ENCODE measurements around the gene DTD1. TPM values are rescaled to one million over a fixed set of nuclear protein-coding genes. Genes with fewer than 3 reads are reported as not detected.

The DTD1 gene
- total RNA-seq, 1 donor = 19.0 TPM

DNA sequence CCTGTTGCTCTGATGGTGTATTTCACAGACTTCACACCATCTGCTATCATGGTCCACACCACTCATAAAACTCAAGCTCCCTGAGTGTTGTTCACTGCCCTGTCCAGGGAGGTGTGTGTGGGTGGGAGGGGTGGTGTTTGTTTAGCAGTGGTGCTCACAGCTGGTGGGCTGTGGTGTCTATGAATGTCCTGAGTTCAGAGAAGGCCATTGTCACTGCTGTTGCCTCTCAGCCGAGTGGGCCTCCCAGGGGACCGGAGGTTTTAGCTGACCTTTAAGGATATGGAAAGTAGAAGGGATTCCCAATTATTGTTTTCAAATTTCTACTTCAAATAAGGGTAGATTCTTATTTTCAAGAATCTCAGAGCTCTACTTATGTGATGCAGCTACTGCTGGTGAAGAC is 45.6 kb downstream of the DTD1 start:
- no peaks in the 10 kb centered on the region for H3K4me1 ChIP-seq (ENCODE audit: insufficient read depth, low read length)
- H3K27me3 ChIP-seq (ENCODE audit: insufficient read depth, low read length) = no peaks in the 10 kb centered on the region
- H3K9me3 ChIP-seq (ENCODE audit: low read depth, low read length) = no peaks in the 10 kb centered on the region
- H3K4me3 ChIP-seq (ENCODE audit: low read length) = no peak overlapping the region

- Histone ChIP-seq H3K4me3 (ENCODE audit: low read length) (no peak overlapping the region), H3K4me1 (ENCODE audit: insufficient read depth, low read length) (no peaks in the 10 kb centered on the region), H3K9me3 (ENCODE audit: low read depth, low read length) (no peaks in the 10 kb centered on the region), H3K27me3 (ENCODE audit: insufficient read depth, low read length) (no peaks in the 10 kb centered on the region)
Measured at GRCh38 chr20:18634501-18634900, 46.6 kb downstream of the DTD1 start.

DNA sequence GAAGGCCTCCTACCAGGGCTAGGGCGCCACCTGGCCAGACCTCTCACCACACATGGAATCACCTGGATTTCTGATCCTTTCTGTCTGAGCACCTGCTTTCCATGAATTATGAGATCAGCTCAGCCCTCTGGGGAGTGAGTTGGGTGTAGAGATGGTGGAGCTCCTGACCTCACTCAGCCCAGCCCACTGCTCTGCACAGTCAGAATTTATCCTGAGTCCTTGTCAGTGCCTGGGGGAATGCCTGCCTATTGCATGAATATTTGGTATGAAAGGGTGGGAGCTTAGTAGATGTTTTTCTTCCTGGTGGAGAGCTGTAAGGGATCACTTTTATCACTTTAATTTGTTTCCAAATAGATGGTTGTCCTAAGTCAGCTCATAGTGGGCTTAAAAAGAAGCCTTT is 47.5 kb downstream of the DTD1 start:
- Histone ChIP-seq H3K4me1 (ENCODE audit: insufficient read depth, low read length) (no peaks in the 10 kb centered on the region), H3K27me3 (ENCODE audit: insufficient read depth, low read length) (no peaks in the 10 kb centered on the region), H3K4me3 (ENCODE audit: low read length) (no peak overlapping the region), H3K9me3 (ENCODE audit: low read depth, low read length) (no peaks in the 10 kb centered on the region)

GRCh38 chr20:18637224-18637623 is 49.4 kb downstream of the DTD1 start:
- no peak overlapping the region for H3K4me3 ChIP-seq (ENCODE audit: low read length)
- no peaks in the 10 kb centered on the region for H3K27me3 ChIP-seq (ENCODE audit: insufficient read depth, low read length)
- no peaks in the 10 kb centered on the region for H3K4me1 ChIP-seq (ENCODE audit: insufficient read depth, low read length)
- no peaks in the 10 kb centered on the region for H3K9me3 ChIP-seq (ENCODE audit: low read depth, low read length)

GRCh38 chr20:18638768-18639167 is 50.9 kb downstream of the DTD1 start:
- Histone ChIP-seq H3K27me3 (ENCODE audit: insufficient read depth, low read length) (no peaks in the 10 kb centered on the region), H3K9me3 (ENCODE audit: low read depth, low read length) (no peaks in the 10 kb centered on the region), H3K4me1 (ENCODE audit: insufficient read depth, low read length) (no peaks in the 10 kb centered on the region), H3K4me3 (ENCODE audit: low read length) (no peak overlapping the region)

DNA sequence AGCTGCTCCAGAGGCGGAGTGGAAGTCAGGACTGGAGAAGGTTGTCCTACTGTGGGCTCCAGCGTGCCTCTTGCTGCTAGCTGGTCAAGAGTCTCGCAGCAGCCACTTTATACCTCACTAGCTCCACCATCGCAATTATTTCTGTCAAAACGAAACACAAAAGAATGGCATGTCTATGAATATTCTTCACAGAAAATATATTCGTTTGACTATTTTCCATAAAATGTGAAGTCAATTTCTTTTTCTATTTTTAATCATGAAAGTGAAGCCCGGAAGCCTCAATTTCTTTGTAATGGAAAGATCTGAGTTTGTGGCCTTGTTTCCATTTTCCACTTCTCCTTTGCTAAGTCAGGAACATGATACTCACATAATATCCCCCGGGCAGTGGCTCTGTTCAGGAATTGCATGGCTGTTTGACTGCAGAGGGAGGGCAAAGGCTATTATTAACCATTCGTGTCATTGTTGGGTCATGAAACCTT is 51.7 kb downstream of the DTD1 start:
- Histone ChIP-seq H3K27me3 (ENCODE audit: insufficient read depth, low read length) (no peaks in the 10 kb centered on the region), H3K9me3 (ENCODE audit: low read depth, low read length) (no peaks in the 10 kb centered on the region), H3K4me1 (ENCODE audit: insufficient read depth, low read length) (no peaks in the 10 kb centered on the region), H3K4me3 (ENCODE audit: low read length) (no peak overlapping the region)

DNA sequence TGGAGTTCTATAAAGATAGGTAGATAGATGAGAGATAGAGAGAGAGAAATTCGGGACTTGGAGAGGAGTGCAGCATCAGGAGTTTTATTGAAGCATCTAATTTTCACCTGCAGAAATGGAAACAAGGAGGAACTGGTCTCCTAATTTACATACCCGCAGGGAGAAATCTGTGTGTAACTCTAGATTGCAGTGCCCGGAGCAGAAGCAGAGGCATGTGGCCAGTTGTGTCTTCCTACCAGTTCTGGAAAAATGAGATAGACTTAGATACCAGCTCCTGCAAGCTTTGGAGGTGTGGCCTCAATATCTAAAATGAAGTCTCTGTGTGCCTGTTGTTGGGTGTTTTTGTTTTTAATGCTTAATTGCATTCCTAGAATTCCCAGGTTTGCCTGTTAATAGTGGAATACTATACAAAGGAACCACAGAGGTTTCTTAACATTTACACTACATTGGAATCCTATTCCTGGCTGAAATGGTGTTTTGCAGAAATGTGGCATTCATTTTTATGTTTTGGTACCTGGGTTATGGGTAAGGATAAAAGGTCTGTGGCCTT is 57.4 kb downstream of the DTD1 start:
- Histone ChIP-seq H3K4me1 (ENCODE audit: insufficient read depth, low read length) (no peaks in the 10 kb centered on the region), H3K27me3 (ENCODE audit: insufficient read depth, low read length) (no peaks in the 10 kb centered on the region), H3K4me3 (ENCODE audit: low read length) (no peak overlapping the region), H3K9me3 (ENCODE audit: low read depth, low read length) (no peaks in the 10 kb centered on the region)

DNA sequence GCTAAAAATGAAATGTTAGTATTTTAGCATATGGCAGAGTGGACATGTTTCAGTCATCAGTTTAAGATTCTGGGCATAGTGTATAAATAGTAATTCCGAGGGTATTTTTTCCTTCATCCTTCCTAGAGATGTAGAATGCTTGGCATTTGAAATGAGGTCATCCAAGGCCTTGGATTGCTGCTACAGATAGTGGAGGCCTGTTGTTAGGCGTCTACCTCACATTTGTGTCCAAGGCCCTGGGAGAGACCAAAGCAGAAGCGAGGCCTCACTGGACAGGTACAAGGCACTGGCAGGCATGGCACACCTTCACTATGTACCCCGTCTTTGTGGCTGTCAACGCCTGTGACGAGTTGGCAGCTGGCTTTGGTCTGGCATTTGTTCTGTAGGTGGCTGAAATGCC is 58.0 kb downstream of the DTD1 start:
- H3K4me3 ChIP-seq (ENCODE audit: low read length) = no peak overlapping the region
- no peaks in the 10 kb centered on the region for H3K9me3 ChIP-seq (ENCODE audit: low read depth, low read length)
- no peaks in the 10 kb centered on the region for H3K4me1 ChIP-seq (ENCODE audit: insufficient read depth, low read length)
- no peaks in the 10 kb centered on the region for H3K27me3 ChIP-seq (ENCODE audit: insufficient read depth, low read length)

- Histone ChIP-seq H3K4me1 (ENCODE audit: insufficient read depth, low read length) (no peaks in the 10 kb centered on the region), H3K27me3 (ENCODE audit: insufficient read depth, low read length) (no peaks in the 10 kb centered on the region), H3K4me3 (ENCODE audit: low read length) (no peak overlapping the region), H3K9me3 (ENCODE audit: low read depth, low read length) (no peaks in the 10 kb centered on the region)
Measured at GRCh38 chr20:18647777-18648176, 59.9 kb downstream of the DTD1 start.

- Histone ChIP-seq H3K9me3 (ENCODE audit: low read depth, low read length) (no peaks in the 10 kb centered on the region), H3K4me3 (ENCODE audit: low read length) (no peak overlapping the region), H3K27me3 (ENCODE audit: insufficient read depth, low read length) (no peaks in the 10 kb centered on the region), H3K4me1 (ENCODE audit: insufficient read depth, low read length) (no peaks in the 10 kb centered on the region)
Measured at GRCh38 chr20:18650224-18650623, 62.4 kb downstream of the DTD1 start.

GRCh38 chr20:18653736-18654447 is 66.0 kb downstream of the DTD1 start:
- Histone ChIP-seq H3K9me3 (ENCODE audit: low read depth, low read length) (no peaks in the 10 kb centered on the region), H3K27me3 (ENCODE audit: insufficient read depth, low read length) (no peaks in the 10 kb centered on the region), H3K4me3 (ENCODE audit: low read length) (no peak overlapping the region), H3K4me1 (ENCODE audit: insufficient read depth, low read length) (no peaks in the 10 kb centered on the region)

- Histone ChIP-seq H3K4me1 (ENCODE audit: insufficient read depth, low read length) (no peaks in the 10 kb centered on the region), H3K9me3 (ENCODE audit: low read depth, low read length) (no peaks in the 10 kb centered on the region)
Measured at GRCh38 chr20:18654448-18654773, 66.6 kb downstream of the DTD1 start.

DNA sequence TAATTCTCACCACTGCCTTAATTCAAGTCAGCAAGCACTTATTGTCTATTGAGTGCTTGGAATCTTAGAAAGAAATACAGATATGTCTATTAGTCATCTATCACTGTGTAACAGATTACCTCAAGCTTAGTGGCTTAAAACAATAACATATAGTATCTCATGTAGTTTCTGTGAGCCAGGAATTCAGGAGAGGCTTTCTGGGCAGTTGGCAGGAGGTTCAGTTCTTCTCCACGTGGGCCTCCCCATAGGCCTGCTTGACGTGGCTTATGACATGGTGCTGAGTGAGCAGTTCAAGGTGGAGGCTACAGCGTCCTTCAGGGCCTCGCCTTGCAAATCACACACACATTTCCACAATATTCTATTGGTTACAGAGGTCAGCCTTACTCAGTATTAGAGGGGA is 69.7 kb downstream of the DTD1 start:
- Histone ChIP-seq H3K4me1 (ENCODE audit: insufficient read depth, low read length) (no peaks in the 10 kb centered on the region), H3K27me3 (ENCODE audit: insufficient read depth, low read length) (no peaks in the 10 kb centered on the region), H3K9me3 (ENCODE audit: low read depth, low read length) (no peaks in the 10 kb centered on the region), H3K4me3 (ENCODE audit: low read length) (no peak overlapping the region)

More at GRCh38 chr20:18654448-18654773, 66.6 kb downstream of the DTD1 start:
- H3K4me3 ChIP-seq (ENCODE audit: low read length) = no peak overlapping the region
- no peaks in the 10 kb centered on the region for H3K27me3 ChIP-seq (ENCODE audit: insufficient read depth, low read length)

DNA sequence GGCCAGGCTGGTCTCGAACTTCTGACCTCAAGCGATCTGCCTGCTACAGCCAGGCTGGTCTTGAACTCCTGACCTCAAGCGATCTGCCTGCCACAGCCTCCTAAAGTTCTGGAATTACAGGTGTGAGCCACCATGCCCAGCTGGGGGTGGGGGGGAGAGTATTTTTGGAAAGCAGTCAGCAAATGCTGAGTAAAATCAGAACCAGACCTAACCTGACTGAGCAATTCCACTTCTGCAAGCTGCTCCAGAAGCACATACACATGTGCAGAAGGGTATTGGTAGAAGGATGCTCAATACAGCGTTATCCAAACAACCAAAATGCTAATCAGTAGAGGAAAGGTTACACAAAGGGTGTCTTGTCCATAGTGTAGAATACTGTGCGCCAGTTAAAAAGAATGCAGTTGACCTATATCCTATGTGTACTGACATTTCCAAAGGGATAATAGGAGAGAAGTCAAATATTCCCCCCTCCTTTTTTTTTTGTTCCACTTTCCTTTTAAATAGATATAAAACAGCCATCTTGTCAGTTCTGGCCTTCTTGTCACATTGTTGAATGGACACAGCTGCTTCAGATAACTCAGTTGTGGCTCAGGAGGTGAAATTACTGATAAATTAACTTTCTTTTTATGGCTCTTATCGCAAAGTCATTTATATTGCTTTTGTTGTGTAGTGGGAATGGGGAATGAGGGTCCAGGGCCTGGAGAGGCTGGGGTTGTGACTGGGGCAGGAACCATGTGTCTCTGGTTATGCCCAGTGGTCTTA is 74.6 kb downstream of the DTD1 start:
- no peak overlapping the region for H3K4me3 ChIP-seq (ENCODE audit: low read length)

GRCh38 chr20:18663932-18664331 is 76.1 kb downstream of the DTD1 start:
- Histone ChIP-seq H3K9me3 (ENCODE audit: low read depth, low read length) (no peaks in the 10 kb centered on the region), H3K27me3 (ENCODE audit: insufficient read depth, low read length) (no peaks in the 10 kb centered on the region), H3K4me1 (ENCODE audit: insufficient read depth, low read length) (no peaks in the 10 kb centered on the region), H3K4me3 (ENCODE audit: low read length) (no peak overlapping the region)

More for the DNA sequence above, 74.6 kb downstream of the DTD1 start:
- Histone ChIP-seq H3K4me1 (ENCODE audit: insufficient read depth, low read length) (no peaks in the 10 kb centered on the region), H3K27me3 (ENCODE audit: insufficient read depth, low read length) (no peaks in the 10 kb centered on the region), H3K9me3 (ENCODE audit: low read depth, low read length) (no peaks in the 10 kb centered on the region)
